ENCODE results near the gene DEDD.

The DEDD gene, protein sequence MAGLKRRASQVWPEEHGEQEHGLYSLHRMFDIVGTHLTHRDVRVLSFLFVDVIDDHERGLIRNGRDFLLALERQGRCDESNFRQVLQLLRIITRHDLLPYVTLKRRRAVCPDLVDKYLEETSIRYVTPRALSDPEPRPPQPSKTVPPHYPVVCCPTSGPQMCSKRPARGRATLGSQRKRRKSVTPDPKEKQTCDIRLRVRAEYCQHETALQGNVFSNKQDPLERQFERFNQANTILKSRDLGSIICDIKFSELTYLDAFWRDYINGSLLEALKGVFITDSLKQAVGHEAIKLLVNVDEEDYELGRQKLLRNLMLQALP

GRCh38 chr1:161132410-161133219 lies at the start of gene DEDD:
Gene DEDD, minus strand, starts transcription at chr1:161132667. Its CDS starts 8,205 bp downstream, at chr1:161124462.
- DNase-seq = peak; percentile 98

- DNase-seq = no peak
Measured at GRCh38 chr1:161182214-161182613, 49.7 kb upstream of the DEDD start.

DNA sequence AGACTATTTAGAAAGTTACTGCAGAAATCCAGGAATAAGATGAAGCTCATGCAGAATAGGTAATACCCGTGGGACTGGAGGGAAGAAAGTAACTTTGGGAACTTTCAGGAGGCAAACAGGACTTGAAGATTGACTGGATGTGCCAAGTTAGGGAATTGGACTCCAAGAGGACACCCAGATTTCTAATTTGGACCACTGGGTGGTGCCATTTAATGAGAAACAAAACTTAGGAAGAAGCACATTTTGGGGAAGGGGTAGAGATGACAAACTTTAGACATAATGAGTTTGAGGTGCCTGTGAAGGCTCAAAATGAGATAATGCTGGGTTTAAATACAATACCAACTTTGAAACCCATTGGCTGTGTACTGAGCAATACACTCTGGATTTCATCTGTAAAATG lies 48.2 kb upstream of the DEDD start:
- no peak for DNase-seq

DNA sequence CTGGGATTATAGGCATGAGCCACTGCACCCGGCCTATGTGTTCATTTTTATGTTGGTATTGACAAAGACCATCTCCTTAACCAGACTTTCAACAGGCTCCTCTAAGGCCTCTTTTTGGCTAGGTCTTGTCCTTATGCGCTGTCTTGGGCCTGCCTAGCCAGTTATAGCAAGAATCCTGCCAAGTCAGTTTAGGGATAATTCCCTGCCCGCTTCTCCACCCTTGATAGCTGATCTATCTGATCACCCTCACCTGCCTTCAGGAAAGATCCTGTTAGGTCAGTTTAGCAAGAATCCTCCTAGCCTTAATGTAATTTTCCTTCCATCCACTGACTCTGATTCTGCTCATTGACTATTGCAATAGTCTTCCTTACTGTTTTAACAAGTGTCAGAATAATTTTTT lies 47.2 kb upstream of the DEDD start:
- DNase-seq = no peak

- DNase-seq = no peak
Measured at GRCh38 chr1:161177936-161178244, 45.4 kb upstream of the DEDD start.

DNA sequence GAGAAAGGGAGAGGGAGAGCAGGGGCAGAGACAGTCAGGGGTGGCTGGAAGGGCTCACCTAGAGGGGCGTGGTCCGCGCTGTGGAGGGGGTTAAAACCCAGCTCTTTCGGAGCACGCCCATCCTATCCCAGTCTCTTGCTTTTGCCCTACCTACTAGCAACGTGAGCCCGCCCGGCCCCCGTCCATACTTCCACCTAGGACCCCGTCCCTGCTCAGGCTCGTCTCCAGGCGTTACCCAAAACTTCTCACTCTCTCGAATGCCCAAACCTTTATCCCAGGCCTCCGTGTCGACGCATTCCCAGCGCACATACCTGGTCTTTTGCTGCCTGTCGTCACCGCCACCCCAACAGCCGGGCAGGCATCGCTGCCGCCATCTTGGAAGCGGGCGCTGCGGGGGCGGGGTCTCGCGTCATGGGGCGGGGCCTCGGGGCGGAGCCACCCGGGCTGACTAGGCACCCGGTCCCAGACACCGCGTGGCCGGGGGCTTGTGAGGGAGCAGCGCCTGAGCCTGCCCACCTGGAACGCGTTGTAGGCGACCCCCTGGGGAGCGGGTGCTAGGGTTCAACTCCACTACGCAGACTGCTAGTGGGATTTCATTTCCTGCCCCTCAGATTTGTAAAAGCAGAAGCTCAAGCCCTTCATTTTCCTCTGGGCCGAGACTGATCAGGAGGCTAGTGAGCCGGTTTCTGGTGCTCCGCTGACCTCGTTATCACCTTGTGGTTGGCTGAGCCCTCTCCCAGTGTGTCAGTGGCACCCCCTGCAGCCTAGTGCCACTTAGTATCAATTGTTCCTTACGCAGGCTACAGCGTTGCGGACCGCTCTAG lies 44.9 kb upstream of the DEDD start, which contains the start of gene B4GALT3:
Gene B4GALT3, minus strand, starts transcription at position 396 of the 824 bp plus-strand sequence. CDS start 1,447 bp downstream, outside the sequence.
- peak; percentile 96 for DNase-seq

DNA sequence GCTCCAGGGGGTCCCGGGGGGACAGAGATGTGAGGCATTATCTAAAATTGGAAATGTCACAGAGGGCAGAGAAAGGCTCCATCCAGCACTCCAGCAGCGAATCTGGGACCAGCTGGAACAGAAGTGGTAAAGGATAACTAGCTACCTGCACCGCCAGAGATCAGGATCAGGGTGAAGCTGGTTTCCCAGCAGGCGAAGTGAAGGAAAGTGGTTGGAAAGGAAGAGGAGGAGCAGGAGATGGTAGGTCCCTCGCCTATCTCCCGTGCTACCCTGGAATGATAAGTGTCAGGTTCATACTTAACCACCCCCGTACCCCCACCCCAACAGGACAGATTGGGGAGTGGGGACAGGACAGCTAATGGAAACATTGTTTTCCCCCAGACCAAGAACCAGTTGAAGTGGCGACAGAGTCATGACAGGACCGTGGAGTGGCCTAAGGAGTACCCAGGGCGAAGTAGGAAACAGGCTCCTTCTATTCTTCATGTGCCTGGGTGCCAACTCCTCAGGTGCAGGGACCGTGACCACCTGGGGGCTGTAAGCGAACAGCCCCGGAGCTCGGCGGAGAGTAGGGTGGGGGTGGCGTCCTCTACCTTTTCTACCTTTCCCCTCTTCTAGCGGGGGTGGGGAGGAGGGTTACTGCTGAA lies 44.1 kb upstream of the DEDD start:
- no peak for DNase-seq

GRCh38 chr1:161175771-161176453 lies 43.4 kb upstream of the DEDD start:
- DNase-seq = no peak

GRCh38 chr1:161174911-161175310 lies 42.4 kb upstream of the DEDD start:
- DNase-seq = no peak

- no peak for DNase-seq
Measured at GRCh38 chr1:161173711-161174110, 41.2 kb upstream of the DEDD start.

- no peak for DNase-seq
Measured at GRCh38 chr1:161172776-161173376, 40.4 kb upstream of the DEDD start.

DNA sequence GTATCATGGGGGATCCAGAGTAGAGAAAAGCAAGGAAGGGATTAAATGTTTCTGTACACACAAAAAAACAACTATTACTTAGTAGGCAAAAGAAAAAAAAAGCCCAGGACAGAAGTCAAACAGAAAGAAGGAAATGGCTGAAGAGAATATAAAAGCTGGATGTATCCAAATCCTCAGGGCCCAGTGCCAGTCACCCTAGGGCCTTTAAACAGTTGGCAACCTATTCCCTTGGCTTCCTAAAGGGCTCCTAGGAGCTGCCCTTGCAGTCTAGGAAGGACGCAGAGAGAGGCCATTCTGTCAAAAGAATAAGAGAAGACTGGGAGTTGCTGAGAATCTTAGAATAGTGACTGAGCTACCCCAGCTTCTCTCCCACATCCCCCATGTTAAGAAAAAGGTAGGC lies 39.9 kb upstream of the DEDD start:
- no peak for DNase-seq

DNA sequence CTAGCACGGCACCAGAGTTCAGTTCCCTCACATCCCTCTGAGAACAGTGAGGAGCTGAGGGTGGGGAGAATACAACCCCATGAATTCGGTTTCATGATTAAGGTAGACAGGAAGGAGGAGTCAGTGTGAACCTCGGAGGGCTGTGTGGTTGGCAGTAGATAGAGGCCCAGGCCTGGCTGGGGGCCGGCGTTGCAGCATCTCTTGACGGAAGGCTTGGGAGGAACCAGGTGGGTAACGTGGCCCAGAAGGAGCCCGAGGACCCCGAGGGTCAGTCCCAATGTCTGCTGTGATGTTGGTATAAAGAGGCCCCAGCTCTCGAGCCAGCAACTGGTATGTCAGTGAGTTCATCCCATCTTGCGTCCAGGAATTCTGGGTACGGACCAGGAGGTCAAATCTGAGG lies 39.2 kb upstream of the DEDD start:
- no peak for DNase-seq

GRCh38 chr1:161171191-161171590 lies 38.7 kb upstream of the DEDD start:
- no peak for DNase-seq

- no peak for DNase-seq
Measured at GRCh38 chr1:161168906-161169305, 36.4 kb upstream of the DEDD start.

GRCh38 chr1:161166669-161167548 lies 34.4 kb upstream of the DEDD start:
- peak; percentile 77 for DNase-seq

DNA sequence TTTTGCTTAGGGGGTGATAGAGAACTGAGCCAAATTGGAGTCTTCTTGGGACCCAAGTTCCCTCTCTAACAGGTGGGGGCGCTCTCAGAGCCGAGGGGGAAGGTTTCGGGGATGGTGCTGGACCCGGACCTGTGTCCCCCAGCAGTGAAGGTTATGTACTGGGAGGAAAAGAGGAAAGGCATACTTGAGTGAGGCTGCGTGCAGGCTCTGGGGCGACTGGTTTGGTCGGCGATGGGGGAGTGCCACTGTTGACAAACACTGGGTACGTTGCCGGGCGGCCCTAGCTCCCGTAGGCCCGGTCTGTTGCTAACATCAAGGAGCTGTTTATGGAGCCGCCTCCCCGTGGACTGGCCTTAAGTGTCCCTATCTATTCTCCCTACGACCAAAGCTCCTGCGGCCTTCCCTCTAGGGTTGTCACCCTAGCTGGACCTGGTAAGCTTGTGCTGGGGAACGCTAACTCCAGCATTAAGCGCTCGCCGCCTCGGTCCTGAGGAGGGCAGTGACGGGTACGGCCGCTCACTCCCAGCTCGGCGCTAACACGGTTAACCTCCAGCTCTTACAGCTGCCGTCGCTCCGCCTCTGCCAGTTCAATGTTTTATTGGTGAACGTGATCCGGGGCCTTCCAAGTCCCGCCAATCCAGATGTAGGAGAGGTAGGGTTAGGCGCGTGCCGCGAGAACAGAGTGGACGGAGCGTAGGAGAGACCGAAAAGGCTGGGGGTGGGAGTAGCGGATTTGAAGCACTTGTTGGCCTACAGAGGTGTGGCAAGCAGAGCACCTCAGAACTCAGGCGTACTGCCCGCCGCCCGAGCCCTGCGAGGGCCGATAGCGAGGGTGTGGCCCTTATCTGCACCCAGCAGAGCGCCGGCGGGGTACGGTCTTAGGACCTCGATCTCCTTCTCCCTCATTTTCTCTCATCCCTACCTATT lies 33.5 kb upstream of the DEDD start, which contains the start of gene PPOX:
Gene PPOX, plus strand, starts transcription at position 685 of the 927 bp plus-strand sequence. CDS start 422 bp downstream, outside the sequence.
- DNase-seq = peak; percentile 99

- DNase-seq = no peak
Measured at GRCh38 chr1:161164901-161165610, 32.6 kb upstream of the DEDD start.

GRCh38 chr1:161163793-161164192 lies 31.3 kb upstream of the DEDD start:
- no peak for DNase-seq

All from islet precursor cell (in vitro differentiated cells).